ENCODE data around the gene NPBWR2.

NPBWR2 gene

DNA sequence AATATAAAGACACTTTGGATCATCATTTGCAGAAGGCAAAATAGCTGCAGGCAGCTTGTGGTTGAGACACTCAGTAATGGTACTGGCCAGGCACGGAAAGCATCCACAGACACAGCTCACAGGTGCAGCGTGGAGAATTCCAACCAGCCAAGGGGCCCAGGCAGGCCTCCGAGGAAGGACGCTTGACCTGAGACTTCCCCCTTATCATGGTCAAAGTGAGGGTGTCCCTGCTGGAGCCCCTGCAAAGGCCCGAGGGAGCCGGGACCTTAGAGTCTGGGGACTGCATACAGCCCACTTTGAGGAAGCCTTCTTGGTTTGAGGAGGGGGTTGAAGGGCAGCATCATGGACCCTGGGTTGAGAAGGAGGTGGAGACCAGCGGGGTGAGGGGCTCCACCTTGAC is 41.8 kb upstream of the NPBWR2 start:
- TF ChIP-seq POLR2A (IDR thresholded peaks at IDR 0.05; ENCODE audit: low read length) (no peak), GATA1 (IDR thresholded peaks at IDR 0.05; ENCODE audit: low read depth, low read length) (no peak)
- DNase-seq, result no peak

DNA sequence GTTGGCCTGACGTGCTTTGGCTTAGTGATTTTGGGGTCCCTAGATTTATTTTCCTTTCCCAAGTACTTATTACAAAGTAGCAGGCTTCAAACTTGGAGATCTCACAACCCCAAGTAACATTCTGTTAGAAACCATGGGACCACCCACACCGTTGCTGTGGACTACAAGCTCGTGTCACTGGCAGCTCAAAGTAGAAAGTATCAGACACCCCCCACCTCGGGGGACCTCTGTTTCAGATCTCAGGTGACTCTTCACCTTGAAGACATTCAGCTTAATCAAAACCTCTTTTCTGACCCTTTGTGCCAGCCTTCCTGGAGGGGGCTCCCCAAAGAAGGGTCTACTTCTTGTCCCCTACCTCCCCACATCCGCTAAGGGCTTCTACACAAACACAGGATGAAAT is 41.2 kb upstream of the NPBWR2 start:
- DNase-seq, result no peak
- TF ChIP-seq GATA1 (IDR thresholded peaks at IDR 0.05; ENCODE audit: low read depth, low read length) (no peak), POLR2A (IDR thresholded peaks at IDR 0.05; ENCODE audit: low read length) (no peak)

DNA sequence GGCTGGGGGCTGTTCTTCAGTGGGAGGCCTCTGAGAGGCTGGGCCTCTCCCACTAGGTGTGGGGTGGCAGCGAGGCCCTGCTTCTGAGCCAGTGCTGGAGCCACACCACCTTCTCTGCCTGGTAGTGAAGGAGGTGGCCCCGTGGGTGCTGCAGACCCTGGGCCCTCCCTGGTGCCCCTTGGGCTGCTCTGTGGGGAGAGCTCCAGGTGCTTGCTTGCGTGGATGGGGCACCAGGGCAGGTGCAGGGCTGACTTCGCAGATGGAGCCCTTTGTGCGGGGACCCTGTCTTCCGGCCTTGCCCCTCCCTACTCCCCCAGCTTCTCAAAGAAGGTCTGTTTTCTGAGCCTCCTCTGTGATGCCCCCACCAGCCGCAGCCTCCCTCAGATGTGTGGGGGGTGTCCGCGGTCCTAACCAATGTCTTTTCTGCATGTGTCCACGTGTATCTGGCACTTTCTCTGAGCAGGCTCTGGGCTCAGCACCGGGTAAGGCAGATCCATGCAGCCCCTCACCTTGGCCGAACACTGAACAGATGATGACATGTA is 39.6 kb upstream of the NPBWR2 start:
- DNase-seq, result no peak
- TF ChIP-seq POLR2A (IDR thresholded peaks at IDR 0.05; ENCODE audit: low read length) (no peak), GATA1 (IDR thresholded peaks at IDR 0.05; ENCODE audit: low read depth, low read length) (no peak)

DNA sequence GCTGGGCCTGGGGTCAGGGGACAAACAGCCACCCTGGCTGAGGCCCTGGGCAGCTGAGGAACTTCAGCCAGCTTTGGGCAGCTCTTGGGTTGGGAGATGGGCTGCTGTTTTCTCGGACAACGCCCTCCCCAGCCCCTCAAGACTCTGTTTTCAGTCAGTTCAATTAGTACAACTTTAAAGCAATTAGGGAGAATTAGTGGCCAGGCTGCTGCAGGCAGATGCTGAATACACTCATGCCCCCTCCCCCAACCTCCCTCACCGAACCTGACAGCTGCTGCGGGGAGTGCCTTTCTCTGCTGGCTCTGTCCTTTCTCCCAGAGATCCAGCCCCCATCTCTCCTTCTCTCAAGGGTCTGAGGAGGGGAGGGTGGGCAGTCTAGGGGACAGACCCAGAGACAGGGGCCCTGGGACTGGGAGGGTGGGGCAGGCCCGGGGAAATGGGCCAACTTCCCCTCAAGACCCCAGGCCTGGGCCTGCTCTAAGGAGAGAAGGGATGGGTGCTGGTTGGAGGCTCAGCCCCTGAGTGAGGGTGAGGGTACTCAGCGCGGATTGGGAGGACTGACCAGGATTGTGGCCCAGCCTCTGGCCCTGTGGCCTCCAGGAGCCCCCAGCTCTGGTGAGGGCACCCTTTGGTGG is 39.1 kb upstream of the NPBWR2 start:
- TF ChIP-seq POLR2A (IDR thresholded peaks at IDR 0.05; ENCODE audit: low read length) (no peak), GATA1 (IDR thresholded peaks at IDR 0.05; ENCODE audit: low read depth, low read length) (no peak)
- no peak for DNase-seq

DNA sequence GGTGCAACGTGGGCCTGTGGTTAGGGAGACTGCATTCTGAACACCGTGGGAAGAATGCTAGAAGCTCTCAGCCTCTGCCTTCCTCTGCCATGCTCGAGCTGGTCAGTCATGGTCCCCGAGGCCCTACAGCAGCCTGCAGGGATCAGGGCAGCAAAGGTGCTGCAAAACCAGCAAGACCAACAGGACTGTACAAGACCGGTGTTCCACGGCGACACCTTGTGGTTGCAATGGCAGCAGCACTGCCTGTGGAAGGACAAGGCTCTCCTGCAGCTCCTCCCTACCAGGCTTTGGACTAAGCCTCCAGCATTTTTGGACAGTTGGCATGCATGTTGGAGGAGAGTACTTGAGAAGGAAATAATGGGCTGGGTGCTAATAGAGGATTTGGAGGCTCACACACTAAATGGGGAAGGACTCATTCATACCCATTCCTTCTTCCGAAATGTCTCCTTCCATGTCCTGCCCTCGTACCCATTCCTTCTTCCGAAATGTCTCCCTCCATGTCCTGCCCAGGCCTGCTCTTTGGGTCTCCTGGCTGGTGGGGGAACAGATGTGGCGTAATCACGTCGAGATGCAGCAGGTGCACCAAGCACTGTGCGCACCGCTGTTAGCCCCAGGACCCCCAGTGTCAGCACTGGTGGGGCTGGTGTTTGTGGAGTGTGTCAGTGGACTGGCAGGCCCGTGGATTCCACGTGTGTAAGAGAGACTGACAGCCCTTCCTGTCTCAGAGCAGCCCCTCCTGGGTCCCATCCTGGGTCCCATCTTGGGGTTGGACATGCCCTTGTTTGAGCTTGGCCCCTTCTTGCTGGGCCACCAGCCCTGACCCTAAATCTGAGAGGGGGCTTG is 38.3 kb upstream of the NPBWR2 start:
- TF ChIP-seq GATA1 (IDR thresholded peaks at IDR 0.05; ENCODE audit: low read depth, low read length), result no peak
- TF ChIP-seq POLR2A (IDR thresholded peaks at IDR 0.05; ENCODE audit: low read length), result no peak
- DNase-seq, result peak; percentile 15 to 16

DNA sequence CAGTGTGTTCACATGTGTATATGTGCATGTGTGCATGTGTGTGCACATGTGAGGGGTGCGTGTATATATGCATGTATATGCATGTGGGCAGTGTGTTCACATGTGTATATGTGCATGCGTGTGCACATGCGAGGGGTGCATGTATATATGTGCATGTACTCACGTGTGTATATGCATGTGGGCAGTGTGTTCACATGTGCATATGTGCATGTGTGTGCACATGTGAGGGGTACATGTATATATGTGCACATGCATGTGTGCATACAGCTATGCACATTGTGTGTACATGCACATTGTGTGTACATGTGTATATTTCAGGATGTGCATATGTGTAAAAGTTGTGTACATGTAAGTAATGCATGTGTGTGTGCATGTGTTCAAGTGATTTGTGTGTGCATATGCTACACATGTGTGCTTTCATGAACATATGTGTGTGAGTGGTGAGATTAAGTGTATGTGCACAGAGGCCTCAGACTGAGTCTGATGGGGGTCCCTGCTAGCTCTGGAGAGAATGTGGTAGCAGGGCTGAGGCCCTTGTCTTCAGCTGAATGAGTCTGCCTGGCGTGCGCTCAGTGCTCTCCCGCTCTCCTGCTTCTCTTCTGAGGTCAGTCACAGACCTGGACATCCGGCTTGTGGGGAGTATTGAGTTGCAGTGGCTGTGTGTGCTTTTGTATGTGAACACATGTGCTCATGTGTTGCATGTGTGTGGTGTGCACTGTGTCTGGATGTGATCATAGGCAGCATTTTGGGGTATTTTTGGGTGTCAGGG is 37.0 kb upstream of the NPBWR2 start:
- TF ChIP-seq GATA1 (IDR thresholded peaks at IDR 0.05; ENCODE audit: low read depth, low read length), result no peak
- TF ChIP-seq POLR2A (IDR thresholded peaks at IDR 0.05; ENCODE audit: low read length), result no peak
- no peak for DNase-seq

DNA sequence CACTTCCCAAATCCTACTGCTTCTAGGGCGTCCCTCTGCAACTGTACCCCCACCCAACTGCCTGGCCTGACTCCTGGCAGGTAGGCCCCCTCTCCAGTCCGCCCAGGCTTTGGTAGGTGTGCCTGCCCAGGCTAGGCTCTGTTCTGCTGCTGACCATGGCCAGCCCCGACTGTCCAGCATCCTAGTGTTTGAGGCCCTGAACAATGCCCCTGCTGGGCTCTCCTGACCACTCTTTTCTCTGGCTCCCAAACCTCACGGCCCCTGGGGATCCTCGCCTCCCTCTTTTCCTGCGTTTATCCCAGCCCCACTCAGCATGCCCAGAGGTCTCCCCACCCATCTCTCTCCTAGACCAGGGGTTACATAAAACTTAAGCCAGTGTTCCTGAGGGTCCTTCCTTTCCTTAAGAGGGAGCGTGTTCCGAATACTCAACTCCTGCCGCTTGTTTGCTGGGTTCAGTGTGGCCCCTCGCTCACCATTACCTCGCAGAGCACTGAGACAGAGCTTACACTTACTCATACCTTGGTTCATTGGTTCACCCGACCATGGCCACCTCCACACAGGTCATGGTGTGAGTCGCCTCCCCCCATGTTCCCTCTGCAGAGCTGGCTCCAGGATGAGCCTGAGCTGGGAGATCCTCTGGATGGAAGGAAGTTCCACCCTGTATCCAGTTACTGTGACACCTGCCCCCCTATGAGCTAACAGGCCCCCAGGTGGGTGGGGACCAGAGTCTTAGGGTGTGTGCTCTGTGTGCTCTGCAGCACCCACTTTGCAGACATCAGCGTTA is 35.8 kb upstream of the NPBWR2 start:
- no peak for DNase-seq
- TF ChIP-seq GATA1 (IDR thresholded peaks at IDR 0.05; ENCODE audit: low read depth, low read length), result no peak
- no peak for TF ChIP-seq POLR2A (IDR thresholded peaks at IDR 0.05; ENCODE audit: low read length)

DNA sequence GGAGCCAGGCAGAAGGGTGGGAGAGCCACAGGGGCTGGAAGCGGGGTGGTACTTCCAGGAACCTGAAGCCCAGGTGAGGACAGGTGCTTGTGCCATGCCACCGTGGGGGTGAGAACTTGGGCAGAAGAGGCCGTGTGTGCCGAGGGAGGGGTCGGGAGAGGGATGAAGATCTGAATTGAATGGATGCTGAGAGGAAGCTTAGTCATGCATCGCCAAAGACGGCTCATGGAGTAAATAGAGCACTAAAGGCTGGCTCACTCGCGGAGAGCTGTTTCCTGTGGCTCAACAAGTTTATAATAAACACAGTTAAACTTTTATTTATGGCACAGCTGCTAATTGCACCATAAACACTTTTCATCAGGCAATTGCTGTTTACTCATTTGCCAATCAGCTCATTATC is 35.2 kb upstream of the NPBWR2 start:
- no peak for TF ChIP-seq POLR2A (IDR thresholded peaks at IDR 0.05; ENCODE audit: low read length)
- no peak for TF ChIP-seq GATA1 (IDR thresholded peaks at IDR 0.05; ENCODE audit: low read depth, low read length)

DNA sequence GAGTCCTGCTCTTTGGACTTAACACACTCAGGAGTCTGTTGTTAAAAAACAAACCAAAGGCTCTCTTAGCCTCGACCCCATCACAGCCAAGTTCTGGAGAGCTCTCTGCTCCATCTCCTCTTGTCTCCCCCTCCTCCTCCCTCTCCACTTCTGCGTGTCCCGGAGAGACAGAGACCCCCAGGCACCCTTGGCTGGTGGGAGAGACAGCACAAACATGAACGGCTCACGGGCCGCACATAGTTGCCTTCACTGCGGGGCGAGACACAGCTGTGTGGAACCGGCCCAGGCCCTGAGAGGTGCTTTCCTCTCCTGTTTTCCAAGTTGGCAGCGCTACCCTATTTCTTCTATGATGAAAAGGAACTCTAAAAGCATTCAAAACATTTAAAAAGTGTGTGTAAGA is 33.6 kb upstream of the NPBWR2 start:
- TF ChIP-seq POLR2A (IDR thresholded peaks at IDR 0.05; ENCODE audit: low read length) (no peak), GATA1 (IDR thresholded peaks at IDR 0.05; ENCODE audit: low read depth, low read length) (no peak)
- no peak for DNase-seq

More for the DNA sequence above, 35.2 kb upstream of the NPBWR2 start:
- no peak for DNase-seq

DNA sequence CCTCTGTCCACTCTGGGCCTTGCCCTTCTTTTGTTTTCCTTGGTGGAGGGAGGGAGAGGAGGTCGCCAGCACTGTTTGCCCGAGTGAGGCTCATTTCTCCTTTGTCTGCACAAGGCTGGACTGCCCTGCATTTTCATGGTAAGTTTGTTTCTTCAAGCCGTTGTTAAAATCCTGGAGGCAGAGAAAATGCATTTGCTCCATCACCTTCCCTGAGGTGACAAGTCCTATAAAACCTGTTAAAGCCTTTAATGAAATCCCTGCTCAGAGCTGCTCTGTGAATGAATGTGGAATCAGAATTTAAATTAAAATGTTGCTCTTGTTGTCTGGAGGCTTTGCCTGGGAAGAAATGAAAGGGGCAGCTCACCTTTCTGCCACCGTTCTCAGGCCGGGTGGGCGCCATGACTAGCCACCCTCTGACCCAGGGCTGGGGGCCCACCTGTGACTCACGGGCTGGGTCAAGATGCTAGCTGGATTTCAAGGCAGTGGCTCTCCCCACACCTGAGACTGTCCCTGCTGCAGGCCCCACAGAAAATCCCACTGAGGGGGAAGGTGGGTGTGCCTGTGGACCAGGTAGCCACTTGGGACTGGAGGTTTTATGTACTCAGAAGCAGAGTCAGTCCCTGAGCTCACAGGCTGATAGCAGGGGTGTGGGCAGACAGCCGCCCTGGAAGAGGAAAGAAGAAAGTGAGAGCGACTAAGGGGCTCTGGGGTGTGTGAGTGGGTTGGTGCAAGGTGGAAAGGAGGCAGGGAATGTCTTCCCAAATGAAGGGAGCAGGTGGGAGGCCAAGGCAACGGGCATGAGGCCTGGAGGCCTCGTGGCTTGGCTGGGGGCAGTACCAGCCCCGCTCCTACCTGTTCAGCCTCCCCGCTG is 32.9 kb upstream of the NPBWR2 start:
- TF ChIP-seq GATA1 (IDR thresholded peaks at IDR 0.05; ENCODE audit: low read depth, low read length), result no peak
- DNase-seq, result no peak

DNA sequence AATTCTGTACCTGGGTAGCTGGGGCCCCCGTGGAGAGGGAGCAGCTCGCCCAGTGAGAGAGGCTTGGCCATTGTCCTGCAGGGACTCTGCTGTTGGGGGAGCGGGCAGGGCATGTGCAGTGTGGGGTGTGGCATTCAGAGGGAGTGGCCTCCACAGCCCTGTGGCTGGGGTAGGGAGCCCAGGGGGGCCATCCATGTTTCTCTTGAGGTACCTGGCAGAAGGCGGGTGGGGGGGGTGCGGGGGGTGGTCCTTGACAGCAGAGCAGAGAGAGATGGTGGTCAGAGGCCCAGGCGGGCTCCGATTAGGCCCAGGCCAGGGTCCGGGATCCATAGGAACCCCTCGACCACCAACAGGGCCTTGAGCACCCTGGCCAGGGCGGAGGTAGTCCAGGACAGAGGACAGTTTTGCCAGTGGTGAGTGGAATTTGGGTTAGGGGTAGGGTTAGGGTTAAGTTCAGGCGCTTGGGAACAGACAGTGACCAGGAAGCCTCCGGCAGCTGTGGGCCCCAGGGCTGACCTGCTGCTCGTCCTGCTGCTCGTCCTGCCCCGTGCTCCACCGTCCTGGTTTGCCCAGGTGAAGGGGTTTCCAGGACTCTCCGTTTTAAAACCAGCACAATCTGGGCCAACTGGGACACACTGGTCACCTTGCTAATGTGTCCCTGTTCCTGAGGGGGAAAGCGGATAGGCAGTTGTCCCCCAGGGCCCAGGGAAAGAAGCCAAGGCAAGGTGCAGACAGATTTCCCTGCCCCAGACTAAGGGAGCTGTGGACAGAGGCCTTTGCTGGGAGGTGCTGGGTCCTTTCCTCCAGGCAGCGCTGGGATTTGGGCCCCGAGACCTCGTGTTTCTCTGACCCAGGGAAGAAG is 32.1 kb upstream of the NPBWR2 start:
- no peak for DNase-seq

More for the DNA sequence above, 32.1 kb upstream of the NPBWR2 start:
- TF ChIP-seq POLR2A (IDR thresholded peaks at IDR 0.05; ENCODE audit: low read length) (no peak), GATA1 (IDR thresholded peaks at IDR 0.05; ENCODE audit: low read depth, low read length) (no peak)
